Right lobe of liver (tissue), 6 donors: ENCODE data around the gene PRKACB. TPM values are rescaled to one million over a fixed set of nuclear protein-coding genes. Genes with fewer than 3 reads are reported as not detected.

Experiments
- ATAC-seq, 4 donors: fragments of 200-7000 bp; cut with Tn5 transposase; one replicate each; pipeline ENCODE4 v1.9.1; 2020; ENCODE audit warnings: mild to moderate bottlenecking in 4 of 4, moderate library complexity in 4 of 4
- DNase-seq, 3 donors: peaks; one replicate each; pipeline ENCODE4 v3.0.0-alpha.2; 2020
- H3K27ac ChIP-seq, 3 donors: fragments of 200-600 bp; one replicate each; pipeline ENCODE4 v1.8.0; 2022
- H3K27me3 ChIP-seq, 2 donors: fragments of 200-600 bp; one replicate each; pipeline ENCODE4 v1.8.0; 2022
- H3K36me3 ChIP-seq, 4 donors: fragments of 200-600 bp; sonication (generic) in 1 of 4; one replicate each; pipeline versions ENCODE4 v1.5.1 to v1.8.0; 2017 to 2022; ENCODE audit warnings: control low read depth in 1 of 4
- H3K4me1 ChIP-seq, 4 donors: fragments of 200-600 bp; sonication (generic) in 1 of 4; one replicate each; pipeline versions ENCODE4 v1.5.1 to v1.8.0; 2017 to 2022; ENCODE audit warnings: control low read depth in 1 of 4
- H3K4me3 ChIP-seq, 3 donors: fragments of 200-600 bp; one replicate each; pipeline ENCODE4 v1.8.0; 2022
- H3K9me3 ChIP-seq, 4 donors: fragments of 200-600 bp; sonication (generic) in 1 of 4; one replicate each; pipeline versions ENCODE4 v1.5.1 to v1.8.0; 2017 to 2022; ENCODE audit warnings: control low read depth in 1 of 4
- CTCF ChIP-seq, 4 donors: fragments of 200-600 bp in 3 of 4; fragments of 450-650 bp in 1 of 4; IDR thresholded peaks; one replicate each; pipeline versions ENCODE4 v1.5.1 to v1.8.0; 2016 to 2022; ENCODE audit warnings: antibody characterized with exemption in 4 of 4, mild to moderate bottlenecking in 2 of 4
- POLR2A ChIP-seq: fragments of 450-650 bp; IDR thresholded peaks from one replicate; pipeline ENCODE4 v1.6.1; 2017; ENCODE audit warnings: antibody characterized with exemption, mild to moderate bottlenecking
- WGBS: methylation state at CpG from one replicate; pipeline ENCODE4 v1.1.6; 2018; ENCODE audit warnings: low coverage, low lambda C conversion rate; ENCODE audit not compliant: insufficient coverage; ENCODE audit errors: missing lambda C conversion rate; 5-methylcytosine and 5-hydroxymethylcytosine counted together
- intact Hi-C, 2 donors: fragments of 100-400 bp; cut with DNase I; formaldehyde crosslinking; loops; one replicate each; pipeline versions ENCODE4 v1.11.2 to v1.14.1; 2022
- total RNA-seq, 6 experiments: library from RNA; depleted of rRNA in 2 of 6; stranded (reverse); fragments of >200 nt in 2 of 6; fragmentation: NEBNext Ultra II Directional in 3 of 6; extraction: Animal tissue kit (Norgen Biotek cat#: 25700) in 3 of 6; gene quantifications; one replicate each; pipeline versions ENCODE4 v1.1.0 to v1.2.4, GENCODE V29; 2016 to 2023
- donor health status: DM: no; HTN: yes; CAD: no.
- donor health status: DM: no; HTN: no; CAD: no.
- donor health status: DM: no; HTN: no; CAD: no.
- donor health status: DM: no; HTN: yes; CAD: no.
- donor health status: DM: no; HTN: yes; CAD: no.

PRKACB gene
- total RNA-seq, 6 experiments from 2014 or later = 11.1 to 19.7 (median 15.6) TPM

- Histone ChIP-seq H3K9me3 (no peaks in the 10 kb centered on the region), H3K27me3 (no peaks in the 10 kb centered on the region), H3K4me1 (peaks cover 0 to 10% (median 4%) of the 10 kb centered on the region in 4 donors), H3K4me3 (no peak overlapping the region), H3K36me3 (no peaks in the 10 kb centered on the region), H3K27ac (no peak overlapping the region)
- no peak for TF ChIP-seq CTCF (IDR thresholded peaks at IDR 0.05)
- no peak for TF ChIP-seq POLR2A
- ATAC-seq = no peak
- no peak for DNase-seq
- intact Hi-C loops = no loop called here
- 80% methylated on average over 1 of the region's 2 CpGs for WGBS
These were observed 115.3 kb downstream of the PRKACB start for GRCh38 chr1:84259376-84259775.

GRCh38 chr1:84259989-84260388, 115.9 kb downstream of the PRKACB start:
- ATAC-seq (no peak), DNase-seq (no peak)
- intact Hi-C loops = no loop called here
- Histone ChIP-seq H3K36me3 (no peaks in the 10 kb centered on the region), H3K9me3 (no peaks in the 10 kb centered on the region), H3K4me1 (peaks cover 0 to 10% (median 4%) of the 10 kb centered on the region in 4 donors), H3K4me3 (no peak overlapping the region), H3K27me3 (no peaks in the 10 kb centered on the region), H3K27ac (no peak overlapping the region)
- 59% methylated on average over 2 of the region's 2 CpGs for WGBS
- no peak for TF ChIP-seq CTCF (IDR thresholded peaks at IDR 0.05)
- TF ChIP-seq POLR2A = no peak

- TF ChIP-seq CTCF (IDR thresholded peaks at IDR 0.05) (no peak), POLR2A (no peak)
- ATAC-seq = peak; percentile 52 to 97 (median 69)
- Histone ChIP-seq H3K36me3 (no peaks in the 10 kb centered on the region), H3K27ac (no peak overlapping the region), H3K4me3 (no peak overlapping the region), H3K27me3 (no peaks in the 10 kb centered on the region), H3K9me3 (no peaks in the 10 kb centered on the region), H3K4me1 (peaks cover 0 to 10% (median 4%) of the 10 kb centered on the region in 4 donors)
- WGBS = 33% methylated on average over 3 of the region's 3 CpGs
- intact Hi-C loops = no loop called here
- DNase-seq = no peak
These were observed 116.9 kb downstream of the PRKACB start for GRCh38 chr1:84260852-84261518.

- Histone ChIP-seq H3K4me3 (no peak overlapping the region), H3K27ac (no peak overlapping the region), H3K4me1 (peaks cover 0 to 10% (median 4%) of the 10 kb centered on the region in 4 donors), H3K9me3 (no peaks in the 10 kb centered on the region), H3K27me3 (no peaks in the 10 kb centered on the region), H3K36me3 (no peaks in the 10 kb centered on the region)
- ATAC-seq = no peak
- 53% methylated on average over 2 of the region's 2 CpGs for WGBS
- no peak for DNase-seq
- intact Hi-C loops = no loop called here
- TF ChIP-seq CTCF (IDR thresholded peaks at IDR 0.05) = no peak
- TF ChIP-seq POLR2A = no peak
These were observed 120.9 kb downstream of the PRKACB start for GRCh38 chr1:84264961-84265360.
